ENCODE results near the gene ANTKMT.
"Not testable (repeated sequence)": the region's sequence is repeated elsewhere in the genome, so short reads cannot be mapped to it uniquely, and the experiment has no call there.

The ANTKMT gene

GRCh38 chr16:681746-682427 lies 39.1 kb upstream of the ANTKMT start:
- DNase-seq = no peak

GRCh38 chr16:682493-683395 lies 38.2 kb upstream of the ANTKMT start:
- no peak for DNase-seq

- peak; percentile 4 for DNase-seq
Observed at GRCh38 chr16:683396-684070, 37.4 kb upstream of the ANTKMT start.

GRCh38 chr16:684071-684794 lies 36.7 kb upstream of the ANTKMT start, which contains the start of gene JMJD8:
Gene JMJD8 (minus strand): TSS chr16:684334. CDS start chr16:684319, 15 bp downstream.
- peak; percentile 79 for DNase-seq

- DNase-seq = no peak
Observed at GRCh38 chr16:684961-685696, 35.8 kb upstream of the ANTKMT start.

- DNase-seq = no peak
Observed at GRCh38 chr16:685967-686366, 35.0 kb upstream of the ANTKMT start.

GRCh38 chr16:686459-687260 lies 34.3 kb upstream of the ANTKMT start:
- no peak for DNase-seq

- DNase-seq = no peak
Observed at GRCh38 chr16:687499-687898, 33.4 kb upstream of the ANTKMT start.

- DNase-seq = no peak
Observed at GRCh38 chr16:689175-689897, 31.6 kb upstream of the ANTKMT start.

- DNase-seq = not testable (repeated sequence)
Observed at GRCh38 chr16:691242-691641, 29.7 kb upstream of the ANTKMT start.

- no peak for DNase-seq
Observed at GRCh38 chr16:692356-693108, 28.4 kb upstream of the ANTKMT start.

- no peak for DNase-seq
Observed at GRCh38 chr16:693364-693763, 27.6 kb upstream of the ANTKMT start.

GRCh38 chr16:693766-694165 lies 27.2 kb upstream of the ANTKMT start:
- no peak for DNase-seq

GRCh38 chr16:694187-694862 lies 26.6 kb upstream of the ANTKMT start:
- DNase-seq = no peak

GRCh38 chr16:694863-695354 lies 26.0 kb upstream of the ANTKMT start:
- no peak for DNase-seq

- DNase-seq = no peak
Observed at GRCh38 chr16:695355-696089, 25.4 kb upstream of the ANTKMT start.

- no peak for DNase-seq
Observed at GRCh38 chr16:698911-699671, 21.9 kb upstream of the ANTKMT start.

Measured in KG1 (cell line).